Fibroblast of villous mesenchyme (primary cell): Measurements from ENCODE around the gene ABCB11. TPM values are rescaled to one million over a fixed set of nuclear protein-coding genes. Genes with fewer than 3 reads are reported as not detected.
A peak's percentile ranks its signal among the peaks of the same experiment; 100 is the strongest.

Experiments
- DNase-seq: peaks from one replicate; pipeline ENCODE4 v3.0.0-alpha.2; 2010; ENCODE audit warnings: low read depth
- H3K4me3 ChIP-seq: 2 replicates; pipeline ENCODE4 v1.5.1; 2011; ENCODE audit warnings: low read depth, mild to moderate bottlenecking, low read length
- CTCF ChIP-seq: IDR thresholded peaks from 2 replicates; pipeline ENCODE4 v1.5.1; 2012; ENCODE audit warnings: low read depth, mild to moderate bottlenecking, low read length; ENCODE audit not compliant: insufficient read depth
- total RNA-seq: library from RNA; depleted of rRNA; stranded (reverse); fragments of >200 nt; gene quantifications from 2 replicates; pipeline ENCODE4 v1.2.3, GENCODE V29; 2012

Gene ABCB11
- total RNA-seq, 1 donor, result under 0.01 TPM

- H3K4me3 ChIP-seq, result no peak overlapping the region
- no peak for TF ChIP-seq CTCF
- DNase-seq, result peak; percentile 11
Measured at GRCh38 chr2:169001116-169001815, 29.9 kb downstream of the ABCB11 start.

GRCh38 chr2:168999668-169000213 lies 31.4 kb downstream of the ABCB11 start:
- no peak for TF ChIP-seq CTCF
- DNase-seq, result peak; percentile 11
- H3K4me3 ChIP-seq, result no peak overlapping the region

GRCh38 chr2:168998609-168999211 lies 32.4 kb downstream of the ABCB11 start:
- no peak for TF ChIP-seq CTCF
- no peak overlapping the region for H3K4me3 ChIP-seq
- DNase-seq, result no peak

DNA sequence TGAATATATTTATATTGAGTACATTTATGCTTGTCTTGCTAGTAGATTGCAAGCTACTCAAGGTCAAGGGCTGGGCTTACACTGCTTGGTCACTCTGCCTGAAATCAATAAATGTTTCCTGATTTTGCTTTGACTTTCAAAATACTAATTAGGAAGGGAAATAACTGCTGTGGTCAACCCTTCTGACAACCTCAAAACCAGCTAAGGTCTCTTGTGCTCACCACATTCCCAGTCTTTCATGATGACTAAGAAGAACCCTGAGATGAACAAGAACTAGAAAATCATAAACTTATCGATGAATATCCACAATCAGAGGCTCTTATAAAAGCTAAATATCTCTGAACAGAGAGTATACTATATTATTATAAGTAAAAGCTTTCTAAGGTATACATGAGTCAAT lies 33.3 kb downstream of the ABCB11 start:
- DNase-seq, result no peak
- no peak overlapping the region for H3K4me3 ChIP-seq
- TF ChIP-seq CTCF, result no peak

- DNase-seq, result no peak
- no peak for TF ChIP-seq CTCF
Measured at GRCh38 chr2:168997118-168997521, 34.0 kb downstream of the ABCB11 start.

DNA sequence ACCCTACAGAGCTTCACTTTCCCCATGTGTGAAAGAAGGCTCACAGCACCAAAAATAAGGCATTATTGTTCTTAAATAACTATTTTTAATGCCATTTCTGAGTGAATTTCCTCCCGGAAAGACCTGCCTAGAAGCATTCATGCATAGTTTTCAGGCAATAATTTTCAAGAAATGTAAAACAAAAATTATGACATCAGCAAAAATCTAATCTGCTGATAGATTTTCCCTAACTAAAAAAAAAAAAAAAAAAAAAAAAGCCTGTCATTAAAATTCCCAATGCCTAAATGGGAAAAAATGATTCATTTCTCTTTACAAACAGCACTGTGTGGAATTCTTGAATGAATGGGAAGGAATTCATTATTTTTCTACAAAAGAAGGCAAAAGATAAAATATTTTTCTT lies 35.4 kb downstream of the ABCB11 start:
- no peak for DNase-seq
- no peak for TF ChIP-seq CTCF
- no peak overlapping the region for H3K4me3 ChIP-seq

More at GRCh38 chr2:168997118-168997521, 34.0 kb downstream of the ABCB11 start:
- H3K4me3 ChIP-seq, result no peak overlapping the region
